ENCODE data around the gene MXRA8. TPM values are rescaled to one million over a fixed set of nuclear protein-coding genes. Genes with fewer than 3 reads are reported as not detected.
"Not testable (repeated sequence)": the region's sequence is repeated elsewhere in the genome, so short reads cannot be mapped to it uniquely, and the experiment has no call there.

MXRA8 gene
- total RNA-seq, 2 donors from 2014 or later: 28.3 to 29.2 TPM

DNA sequence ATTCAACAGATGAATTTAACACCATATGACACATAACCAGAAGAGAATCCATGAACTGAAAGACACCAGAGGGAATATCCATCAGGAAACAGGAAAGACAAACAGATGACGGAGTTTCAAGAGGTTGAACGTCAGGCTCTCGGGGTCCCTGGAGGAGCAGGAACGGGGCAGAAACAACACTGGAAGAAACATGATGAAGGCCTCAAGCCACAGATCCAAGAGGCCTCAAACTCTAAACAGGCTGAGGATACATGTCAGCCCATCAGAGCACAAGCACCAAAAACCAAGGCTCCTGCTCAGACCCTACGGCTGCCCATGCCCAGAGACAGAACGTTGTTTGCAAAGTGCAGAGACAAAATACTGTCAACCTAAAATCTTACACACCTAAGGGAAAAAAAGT is 40.9 kb downstream of the MXRA8 start:
- Histone ChIP-seq H3K4me1 (ENCODE audit: control insufficient read depth, insufficient read depth, low read length) (no peaks in the 10 kb centered on the region), H3K27me3 (ENCODE audit: control insufficient read depth, insufficient read depth, low read length, poor library complexity, severe bottlenecking) (no peaks in the 10 kb centered on the region), H3K27ac (ENCODE audit: low read depth, low read length) (no peak overlapping the region), H3K4me3 (ENCODE audit: low read length) (no peak overlapping the region), H3K9ac (ENCODE audit: extremely low read depth, low read length, poor library complexity, severe bottlenecking) (no peak overlapping the region), H3K9me3 (ENCODE audit: control insufficient read depth, low read length) (no peaks in the 10 kb centered on the region), H3K36me3 (ENCODE audit: control insufficient read depth, insufficient read depth, low read length) (peaks cover 47% of the 10 kb centered on the region)
- TF ChIP-seq, protein P1, sequence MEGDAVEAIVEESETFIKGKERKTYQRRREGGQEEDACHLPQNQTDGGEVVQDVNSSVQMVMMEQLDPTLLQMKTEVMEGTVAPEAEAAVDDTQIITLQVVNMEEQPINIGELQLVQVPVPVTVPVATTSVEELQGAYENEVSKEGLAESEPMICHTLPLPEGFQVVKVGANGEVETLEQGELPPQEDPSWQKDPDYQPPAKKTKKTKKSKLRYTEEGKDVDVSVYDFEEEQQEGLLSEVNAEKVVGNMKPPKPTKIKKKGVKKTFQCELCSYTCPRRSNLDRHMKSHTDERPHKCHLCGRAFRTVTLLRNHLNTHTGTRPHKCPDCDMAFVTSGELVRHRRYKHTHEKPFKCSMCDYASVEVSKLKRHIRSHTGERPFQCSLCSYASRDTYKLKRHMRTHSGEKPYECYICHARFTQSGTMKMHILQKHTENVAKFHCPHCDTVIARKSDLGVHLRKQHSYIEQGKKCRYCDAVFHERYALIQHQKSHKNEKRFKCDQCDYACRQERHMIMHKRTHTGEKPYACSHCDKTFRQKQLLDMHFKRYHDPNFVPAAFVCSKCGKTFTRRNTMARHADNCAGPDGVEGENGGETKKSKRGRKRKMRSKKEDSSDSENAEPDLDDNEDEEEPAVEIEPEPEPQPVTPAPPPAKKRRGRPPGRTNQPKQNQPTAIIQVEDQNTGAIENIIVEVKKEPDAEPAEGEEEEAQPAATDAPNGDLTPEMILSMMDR (conservative IDR thresholded peaks at IDR 0.05): no peak
- H3K36me3 Mint-ChIP-seq (ENCODE audit: low read depth): peaks cover 40% of the 10 kb centered on the region
- 98 to 99% methylated on average over 6 of the region's 6 CpGs for WGBS, 2 experiments (ENCODE audit: insufficient coverage in 1 of 2, insufficient read length in 1 of 2)
- peaks cover 3% of the 10 kb centered on the region for H3K4me1 Mint-ChIP-seq
- H3K27me3 Mint-ChIP-seq (ENCODE audit: insufficient read depth): no peaks in the 10 kb centered on the region
- H3K4me3 Mint-ChIP-seq: no peak overlapping the region
- H3K27ac Mint-ChIP-seq: peak overlapping the region; percentile 6
- no peaks in the 10 kb centered on the region for H3K9me3 Mint-ChIP-seq
- DNase-seq: no peak

DNA sequence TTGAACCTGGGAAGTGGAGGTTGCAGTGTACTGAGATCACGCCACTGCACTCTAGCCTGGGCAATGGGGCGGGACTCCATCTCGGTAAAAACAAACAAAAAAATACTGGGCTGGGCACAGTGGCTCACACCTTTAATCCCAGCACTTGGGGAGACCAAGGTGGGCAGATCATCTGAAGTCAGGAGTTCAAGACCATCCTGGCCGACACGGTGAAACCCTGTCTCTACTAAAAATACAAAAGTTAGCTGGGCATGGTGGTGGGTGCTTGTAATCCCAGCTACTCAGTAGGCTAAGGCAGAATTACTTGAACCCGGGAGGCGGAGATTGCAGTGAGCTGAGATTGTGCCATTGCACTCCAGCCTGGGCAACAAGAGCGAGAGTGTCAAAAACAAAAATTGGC is 42.2 kb downstream of the MXRA8 start:
- WGBS, 2 experiments (ENCODE audit: insufficient coverage in 1 of 2, insufficient read length in 1 of 2): 86 to 94% methylated on average over 6 to 8 of the region's 8 CpGs
- H3K27me3 ChIP-seq (ENCODE audit: control insufficient read depth, insufficient read depth, low read length, poor library complexity, severe bottlenecking); DNase-seq; H3K27ac Mint-ChIP-seq; H3K4me3 ChIP-seq (ENCODE audit: low read length); H3K9me3 ChIP-seq (ENCODE audit: control insufficient read depth, low read length); H3K4me1 Mint-ChIP-seq; H3K4me1 ChIP-seq (ENCODE audit: control insufficient read depth, insufficient read depth, low read length); H3K9ac ChIP-seq (ENCODE audit: extremely low read depth, low read length, poor library complexity, severe bottlenecking); H3K27ac ChIP-seq (ENCODE audit: low read depth, low read length); H3K27me3 Mint-ChIP-seq (ENCODE audit: insufficient read depth); H3K4me3 Mint-ChIP-seq; H3K9me3 Mint-ChIP-seq: not testable (repeated sequence)
- peaks cover 37% of the 10 kb centered on the region for H3K36me3 Mint-ChIP-seq (ENCODE audit: low read depth)
- peaks cover 52% of the 10 kb centered on the region for H3K36me3 ChIP-seq (ENCODE audit: control insufficient read depth, insufficient read depth, low read length)

DNA sequence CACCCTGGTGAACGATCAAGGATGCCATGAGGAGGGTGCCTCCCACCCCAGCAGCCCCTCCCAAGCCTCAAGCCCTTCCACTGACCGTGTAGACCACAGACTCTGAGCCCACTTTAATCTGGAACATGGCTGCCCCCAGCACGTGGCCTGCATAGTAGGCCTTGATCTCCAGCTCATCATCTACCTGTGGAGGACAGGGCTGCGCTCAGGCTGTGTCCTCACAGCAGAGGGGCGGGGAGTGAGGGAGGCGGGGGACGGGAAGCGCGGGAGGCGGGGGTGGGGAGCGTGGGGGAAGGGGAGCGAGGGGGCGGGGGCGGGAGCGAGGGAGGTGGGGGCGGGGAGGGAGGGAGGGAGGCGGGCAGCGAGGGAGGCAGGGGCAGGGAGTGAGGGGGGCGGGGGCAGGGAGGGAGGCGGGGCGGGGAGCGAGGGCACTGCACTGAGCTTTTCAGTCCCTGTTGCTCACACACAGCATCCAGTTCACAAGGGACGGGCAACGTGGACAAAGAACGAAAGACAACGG is 42.9 kb downstream of the MXRA8 start:
- H3K9me3 Mint-ChIP-seq: no peaks in the 10 kb centered on the region
- H3K4me3 Mint-ChIP-seq: no peak overlapping the region
- Histone ChIP-seq H3K27ac (ENCODE audit: low read depth, low read length) (peak overlapping the region; percentile 63), H3K4me3 (ENCODE audit: low read length) (no peak overlapping the region), H3K27me3 (ENCODE audit: control insufficient read depth, insufficient read depth, low read length, poor library complexity, severe bottlenecking) (no peaks in the 10 kb centered on the region), H3K36me3 (ENCODE audit: control insufficient read depth, insufficient read depth, low read length) (peaks cover 59% of the 10 kb centered on the region), H3K9me3 (ENCODE audit: control insufficient read depth, low read length) (no peaks in the 10 kb centered on the region), H3K4me1 (ENCODE audit: control insufficient read depth, insufficient read depth, low read length) (no peaks in the 10 kb centered on the region), H3K9ac (ENCODE audit: extremely low read depth, low read length, poor library complexity, severe bottlenecking) (no peak overlapping the region)
- TF ChIP-seq, protein P1 (conservative IDR thresholded peaks at IDR 0.05): no peak
- WGBS, 2 experiments (ENCODE audit: insufficient coverage in 1 of 2, insufficient read length in 1 of 2): 37 to 43% methylated on average over 6 to 9 of the region's 26 CpGs
- H3K27ac Mint-ChIP-seq: peak overlapping the region; percentile 52
- peak; percentile 83 for DNase-seq
- peaks cover 37% of the 10 kb centered on the region for H3K36me3 Mint-ChIP-seq (ENCODE audit: low read depth)
- peaks cover 3% of the 10 kb centered on the region for H3K4me1 Mint-ChIP-seq
- no peaks in the 10 kb centered on the region for H3K27me3 Mint-ChIP-seq (ENCODE audit: insufficient read depth)

All from endodermal cell (in vitro differentiated cells).